CD4-positive, alpha-beta T cell treated with Interleukin-6 at 100 ng/mL for 8 hours (primary cell): ENCODE data around the gene CCDC149.

Experiments
- DNase-seq: peaks from one replicate; pipeline ENCODE4 v3.0.0-alpha.2; 2020; ENCODE audit warnings: mixed read lengths, low spot score

The CCDC149 gene

GRCh38 chr4:24843096-24843495 is 69.7 kb downstream of the CCDC149 start:
- no peak for DNase-seq

DNA sequence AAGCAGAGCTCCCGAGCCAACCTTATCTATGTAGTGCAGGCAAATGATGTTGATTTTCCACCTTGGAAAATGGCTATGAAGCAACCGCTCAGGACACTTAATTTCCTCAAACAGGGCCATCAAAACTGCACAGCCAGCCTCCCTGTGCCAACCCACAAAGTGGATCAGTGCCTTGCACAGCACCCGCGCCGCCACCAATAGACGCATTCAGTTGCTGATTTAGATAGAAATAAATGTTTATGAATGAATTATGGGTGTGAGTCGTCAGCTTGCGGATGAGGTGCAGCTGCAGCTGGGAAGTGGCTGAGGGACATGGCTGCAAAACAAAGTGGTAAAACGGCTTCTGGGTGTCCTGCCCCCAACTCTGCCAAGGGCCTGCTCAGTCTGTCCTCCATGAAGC is 70.5 kb downstream of the CCDC149 start:
- no peak for DNase-seq

GRCh38 chr4:24840826-24841543 is 71.9 kb downstream of the CCDC149 start:
- DNase-seq = no peak

- no peak for DNase-seq
Measured at GRCh38 chr4:24840362-24840761, 72.5 kb downstream of the CCDC149 start.

DNA sequence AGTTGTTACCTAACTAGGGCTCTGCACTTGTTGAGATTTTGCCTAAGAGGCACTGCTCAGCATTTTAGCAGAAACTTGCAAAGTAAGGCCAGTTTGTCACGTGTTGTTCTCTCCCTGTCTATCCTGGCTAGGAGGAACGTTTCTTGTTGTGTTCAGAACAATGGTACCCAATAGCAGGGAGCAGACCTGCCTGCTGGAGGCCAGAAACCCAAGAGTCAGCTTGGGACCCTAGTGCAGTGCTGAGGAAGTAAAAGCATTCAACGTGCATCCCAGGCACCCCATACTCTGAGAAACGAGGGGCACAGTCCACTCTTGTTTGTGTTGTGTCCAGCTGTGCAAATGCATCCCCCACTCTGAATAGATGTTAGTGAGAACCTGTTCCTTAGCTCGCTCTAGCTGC is 75.1 kb downstream of the CCDC149 start:
- DNase-seq = no peak

GRCh38 chr4:24837336-24837735 is 75.5 kb downstream of the CCDC149 start:
- DNase-seq = no peak

DNA sequence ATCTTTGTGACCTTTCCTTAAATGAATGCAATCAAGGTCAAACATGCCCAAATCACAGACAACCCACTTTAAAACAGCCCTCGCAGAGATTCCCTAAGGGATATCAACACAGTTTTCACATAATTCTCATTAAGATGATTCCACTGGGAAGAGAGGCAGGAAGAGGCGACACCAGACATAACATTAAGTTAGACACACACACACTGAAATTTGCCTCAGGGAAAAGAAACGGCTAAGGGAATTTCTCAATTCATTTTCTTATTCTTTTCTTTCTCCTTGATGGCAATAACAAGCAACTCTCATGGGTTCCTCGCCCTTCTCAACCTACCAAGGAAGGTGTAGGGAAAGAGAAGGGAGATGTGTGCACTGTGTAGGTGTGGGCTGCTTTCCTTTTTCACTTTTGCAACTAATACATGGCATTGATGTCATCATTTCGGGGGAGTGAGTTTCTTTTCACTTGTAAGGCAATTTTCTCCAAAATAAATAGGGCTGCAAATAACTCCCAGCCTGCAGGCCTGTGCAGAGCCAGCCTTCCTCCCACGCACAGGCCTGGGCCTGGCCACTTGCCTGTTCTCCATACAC is 76.1 kb downstream of the CCDC149 start:
- no peak for DNase-seq

GRCh38 chr4:24835696-24836095 is 77.1 kb downstream of the CCDC149 start:
- DNase-seq = no peak

GRCh38 chr4:24831637-24832036 is 81.2 kb downstream of the CCDC149 start:
- no peak for DNase-seq

DNA sequence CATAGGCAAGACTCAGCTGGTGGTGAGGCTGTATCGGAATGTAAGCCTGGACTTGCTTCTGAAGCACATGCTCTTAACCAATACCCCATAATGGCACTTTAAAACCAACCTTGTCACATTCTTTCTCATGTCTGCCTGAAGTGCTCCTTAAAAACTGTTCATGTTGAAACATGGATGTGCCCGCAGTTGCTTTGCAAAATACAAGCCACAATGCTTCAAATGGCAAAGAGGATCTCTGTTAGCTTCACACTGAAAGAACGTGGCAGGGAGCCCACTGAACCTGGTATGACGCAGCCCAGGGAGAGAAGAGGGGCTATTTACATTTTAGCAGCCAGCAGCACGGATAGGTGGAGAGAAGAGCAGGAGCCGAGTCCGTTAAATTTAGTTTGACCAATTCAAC is 88.1 kb downstream of the CCDC149 start:
- DNase-seq = no peak

DNA sequence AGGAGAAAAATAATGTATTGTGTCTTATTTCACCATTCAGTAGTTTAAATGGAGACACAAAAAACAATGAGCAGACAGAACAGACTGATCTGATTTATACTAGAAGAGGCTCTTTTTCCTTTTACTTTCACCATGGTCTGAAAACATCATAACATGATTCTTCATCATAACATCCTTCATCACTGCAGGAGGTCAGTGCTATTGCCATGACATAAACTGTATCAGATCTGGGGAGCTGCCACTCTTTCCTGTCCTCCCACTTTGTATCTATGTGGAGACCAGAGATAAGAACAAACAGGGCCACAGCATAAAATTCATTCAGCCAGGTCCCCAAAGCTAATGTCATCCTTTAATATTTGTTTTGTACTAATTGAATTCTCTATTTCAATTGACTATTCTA is 92.3 kb downstream of the CCDC149 start:
- no peak for DNase-seq

DNA sequence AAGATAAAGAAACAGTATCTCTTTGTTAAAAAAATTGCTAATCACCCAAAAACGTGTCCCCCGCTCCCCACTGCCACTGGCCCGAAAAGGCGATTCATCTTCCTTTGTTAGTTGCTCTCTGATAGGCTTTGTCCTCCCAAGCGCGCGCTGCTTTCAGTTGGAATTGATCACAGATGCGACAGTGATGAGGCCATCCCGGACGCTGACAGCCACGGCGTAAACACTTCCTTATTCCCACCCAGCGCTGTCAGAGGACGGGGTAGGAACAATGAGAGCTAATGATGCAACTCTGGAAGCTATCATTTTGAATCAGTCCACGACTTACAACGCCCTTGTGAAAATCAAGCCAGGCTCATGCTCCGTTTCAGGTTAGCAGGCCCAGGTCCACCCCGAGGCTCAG is 96.0 kb downstream of the CCDC149 start:
- no peak for DNase-seq

- DNase-seq = no peak
Measured at GRCh38 chr4:24813732-24814131, 99.1 kb downstream of the CCDC149 start.

DNA sequence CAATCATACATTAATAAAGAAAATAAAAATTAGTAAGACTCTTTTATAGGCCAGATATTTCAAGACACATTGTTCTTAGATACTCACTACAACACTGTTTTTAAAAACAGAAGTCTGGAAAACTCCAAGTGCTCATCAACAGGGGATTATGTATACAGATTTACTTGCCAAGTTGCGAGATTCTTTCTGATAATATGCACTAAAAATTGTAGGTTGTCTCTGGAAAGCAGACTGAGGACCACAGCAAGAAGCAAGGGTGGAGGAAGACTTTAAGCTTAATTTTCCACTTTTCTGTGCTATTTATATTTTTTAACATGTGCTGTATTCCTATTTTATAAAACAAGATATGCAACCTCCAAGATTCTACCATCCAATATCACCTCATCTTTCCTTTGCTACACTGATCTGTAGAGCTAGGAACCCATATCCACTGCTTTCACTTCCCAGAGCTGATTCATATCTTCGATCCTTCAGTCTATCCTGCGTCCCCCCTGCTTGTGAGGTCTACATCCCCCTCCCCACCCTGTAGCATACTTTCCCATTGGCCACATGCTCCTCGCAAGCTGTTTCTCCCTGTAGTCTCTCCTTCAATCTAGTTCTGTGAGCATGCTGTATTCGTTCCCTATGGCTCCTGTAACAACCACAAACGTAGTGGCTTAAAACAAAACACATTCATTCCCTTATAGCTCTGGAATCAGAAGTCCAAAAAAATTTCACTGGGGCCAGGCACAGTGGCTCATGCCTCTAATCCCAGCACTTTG is 101.8 kb downstream of the CCDC149 start:
- no peak for DNase-seq

- no peak for DNase-seq
Measured at GRCh38 chr4:24809815-24810405, 102.9 kb downstream of the CCDC149 start.

- DNase-seq = no peak
Measured at GRCh38 chr4:24809376-24809775, 103.5 kb downstream of the CCDC149 start.

DNA sequence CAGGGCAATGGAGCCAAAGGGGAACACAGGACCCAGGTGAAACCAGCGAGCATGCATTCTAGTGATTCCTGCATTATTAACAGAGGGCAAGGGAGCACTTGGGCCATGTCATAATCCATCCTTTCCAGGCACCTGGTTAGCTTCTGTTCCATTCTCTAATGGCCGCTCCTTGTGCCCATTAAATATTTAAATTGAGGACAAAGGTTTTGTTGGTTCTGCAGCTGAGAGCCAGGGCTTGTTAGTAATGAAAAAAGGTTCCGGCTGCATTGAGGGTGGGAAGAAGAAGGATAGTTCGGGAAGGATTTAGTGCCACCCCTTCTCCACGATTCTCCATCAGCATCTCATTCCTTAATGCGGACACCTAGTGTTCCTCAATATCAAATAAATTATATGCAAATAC is 103.9 kb downstream of the CCDC149 start:
- no peak for DNase-seq

DNA sequence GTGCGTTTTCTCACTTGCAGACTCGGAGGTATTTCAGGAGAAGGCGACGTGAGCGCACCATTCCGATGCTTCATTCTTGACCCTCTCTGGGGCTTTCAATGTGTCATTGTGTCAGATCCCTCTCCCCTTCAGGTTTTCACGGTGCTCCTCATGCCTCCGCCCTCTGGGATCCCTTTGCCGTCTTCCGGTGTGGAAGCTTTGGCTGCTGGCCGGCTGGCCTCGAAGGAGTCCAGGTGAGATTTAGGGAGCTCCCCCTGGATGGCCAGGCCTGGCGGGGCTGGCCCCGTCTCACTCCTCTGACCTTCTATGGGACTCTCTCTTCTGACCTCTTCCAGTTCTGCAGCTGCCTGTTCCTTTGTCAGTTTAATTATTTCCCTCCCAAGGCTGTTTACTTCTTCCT is 104.6 kb downstream of the CCDC149 start:
- DNase-seq = no peak

DNA sequence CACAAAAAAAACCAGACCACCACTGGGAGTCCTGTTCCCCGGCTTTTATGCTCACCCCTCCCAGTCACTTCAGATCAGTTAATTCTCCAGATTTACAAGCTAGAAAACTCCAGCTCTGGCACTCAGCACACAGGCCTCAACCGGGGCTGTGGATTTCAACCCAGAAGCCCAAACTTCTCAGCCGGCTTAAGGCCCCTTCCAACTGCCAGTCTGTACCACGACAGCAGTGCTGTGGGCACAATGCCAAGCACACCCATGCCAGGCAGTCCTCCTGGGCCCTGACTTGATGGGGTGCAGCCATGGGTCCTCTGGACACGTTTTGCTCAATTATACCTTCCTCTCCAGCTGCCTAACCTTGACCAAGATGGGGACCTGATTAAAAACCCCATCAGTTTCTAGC is 105.2 kb downstream of the CCDC149 start:
- DNase-seq = no peak

DNA sequence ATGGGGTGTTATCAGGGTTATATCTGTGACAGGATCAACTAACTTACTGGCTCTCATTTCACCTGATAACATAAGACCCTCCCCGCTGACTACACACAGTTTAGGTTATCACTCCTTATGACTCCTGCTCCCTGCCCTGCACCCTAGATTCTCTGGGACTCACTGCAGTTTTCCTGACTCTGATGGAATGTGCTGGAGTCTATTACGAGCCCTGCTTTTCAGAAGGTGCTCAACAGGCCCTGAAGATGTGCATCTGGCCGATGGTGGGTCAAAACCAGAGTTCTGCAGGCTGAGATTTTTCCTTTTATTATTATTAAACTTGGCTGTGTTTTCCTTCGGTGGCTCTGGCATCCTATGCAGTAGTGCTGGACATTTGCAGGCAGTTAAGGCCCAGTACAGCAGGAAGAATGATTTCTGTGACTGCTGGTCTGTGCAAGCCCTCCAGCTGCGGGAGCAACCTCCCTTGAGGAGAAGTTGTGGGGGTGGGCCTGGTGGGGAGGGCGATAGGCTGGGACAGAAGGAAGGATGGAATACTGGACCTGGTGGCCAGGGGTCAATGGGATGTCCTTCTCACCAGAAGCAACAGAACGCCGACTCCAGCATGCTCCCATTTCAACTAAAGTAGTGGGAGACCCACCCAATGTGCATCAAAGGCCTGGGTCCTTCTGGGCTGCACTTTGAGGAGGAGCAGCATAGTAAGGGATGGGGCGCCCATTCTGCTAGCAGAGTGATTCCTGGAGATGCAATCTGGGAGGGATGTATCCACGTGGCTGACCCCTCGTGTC is 106.4 kb downstream of the CCDC149 start:
- no peak for DNase-seq

DNA sequence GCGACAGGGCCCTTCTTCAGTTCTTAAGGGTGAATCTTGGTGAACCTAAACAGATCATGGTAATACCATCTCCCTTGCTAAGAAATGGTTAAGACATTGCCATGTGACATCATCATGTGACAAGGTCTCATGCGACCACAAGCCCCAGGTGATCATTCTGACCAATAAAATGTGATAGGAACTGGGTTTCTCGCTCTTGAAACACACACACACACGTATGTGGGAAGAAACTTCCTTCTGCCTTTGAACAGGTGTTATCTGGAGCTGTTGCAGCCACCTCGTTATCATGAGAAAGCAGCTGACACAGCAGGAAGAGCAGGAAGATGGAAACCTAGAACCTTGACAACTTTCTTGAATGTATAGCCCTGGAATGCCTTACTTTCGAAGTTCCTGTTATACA is 107.3 kb downstream of the CCDC149 start:
- no peak for DNase-seq

DNA sequence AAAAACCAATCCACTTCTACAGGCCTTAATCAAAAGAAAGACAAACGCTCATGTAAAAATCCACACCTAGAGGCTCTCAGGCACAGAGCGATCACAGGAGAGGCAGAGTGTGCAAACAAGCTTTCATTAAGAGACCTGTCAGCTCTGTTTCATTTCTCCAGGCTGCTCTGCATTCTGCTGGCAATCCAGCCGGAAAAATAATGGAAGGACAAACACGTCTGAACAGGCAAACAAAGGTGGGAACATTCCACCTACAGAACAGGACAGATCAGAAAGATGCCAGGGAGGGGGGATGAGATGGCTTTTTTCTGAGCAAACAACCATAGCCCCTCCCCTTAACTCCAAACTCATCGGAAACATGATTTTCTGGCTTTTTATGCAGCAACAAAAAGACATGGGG is 107.8 kb downstream of the CCDC149 start:
- DNase-seq = no peak
